Motor neuron (in vitro differentiated cells): ENCODE data around the gene ARL6IP1. TPM values are rescaled to one million over a fixed set of nuclear protein-coding genes. Genes with fewer than 3 reads are reported as not detected.
"Not testable (repeated sequence)": the region's sequence is repeated elsewhere in the genome, so short reads cannot be mapped to it uniquely, and the experiment has no call there.

Experiments
- ATAC-seq, 8 experiments: fragments of 200-7000 bp; cut with Tn5 transposase; replicated peaks in 6 of 8; 2 replicates each; pipeline ENCODE4 v1.8.0; 2021; ENCODE audit warnings: mild to moderate bottlenecking in 8 of 8, moderate library complexity in 8 of 8
- H3K27ac ChIP-seq, 2 donors: fragments of 250-450 bp; sonication (Bioruptor Pico); 2 replicates each; pipeline ENCODE4 v1.9.0; 2021; ENCODE audit warnings: antibody characterized with exemption in 2 of 2, mild to moderate bottlenecking in 2 of 2, moderate library complexity in 1 of 2
- H3K4me1 ChIP-seq, 2 donors: fragments of 250-450 bp; sonication (Bioruptor Pico); replicated peaks in 1 of 2; 2 replicates each; pipeline ENCODE4 v1.6.1; 2021; ENCODE audit warnings: antibody characterized with exemption in 2 of 2, mild to moderate bottlenecking in 2 of 2, moderate library complexity in 1 of 2
- H3K4me3 ChIP-seq, 5 donors: fragments of 250-450 bp; sonication (Bioruptor Pico); 2 replicates each; pipeline ENCODE4 v1.9.0; 2021; ENCODE audit warnings: antibody characterized with exemption in 5 of 5, mild to moderate bottlenecking in 5 of 5, moderate library complexity in 4 of 5
- WGBS, 10 experiments: fragments of 450-650 bp; shearing (Covaris generic); methylation state at CpG; one replicate each; pipeline ENCODE4 v1.0.0; 2022; 5-methylcytosine and 5-hydroxymethylcytosine counted together
- in situ Hi-C, 9 experiments: fragments of 400-800 bp; cut with MboI; loops; one replicate each; pipeline ENCODE4 v1.15.0; 2021; ENCODE audit warnings: low sequenced_read_pairs in 9 of 9, low pct_unique_long_range_greater_than_20kb in 2 of 9; ENCODE audit not compliant: unreplicated experiment in 9 of 9
- total RNA-seq, 8 experiments: library from RNA; unstranded; fragments of 300-600 nt; gene quantifications; 2 replicates each; pipeline versions ENCODE4 v1.2.3 to v1.2.4, GENCODE V29; 2022

The ARL6IP1 gene
- total RNA-seq, 8 experiments from 2014 or later: 90.6 to 355 (median 150) TPM

GRCh38 chr16:18772171-18772570 is 29.2 kb downstream of the ARL6IP1 start:
- H3K27ac ChIP-seq, in situ Hi-C loops, H3K4me1 ChIP-seq, H3K4me3 ChIP-seq, ATAC-seq: not testable (repeated sequence)
- WGBS, 10 experiments: 65 to 100% (median 90%) methylated on average over 1 to 2 of the region's 7 CpGs; no CpG with 5 or more reads in 4 of the 10 experiments

GRCh38 chr16:18770336-18770962 is 30.9 kb downstream of the ARL6IP1 start:
- WGBS, 10 experiments: 50 to 100% (median 68%) methylated on average over 1 to 5 of the region's 11 CpGs; no CpG with 5 or more reads in 3 of the 10 experiments
- H3K27ac ChIP-seq, H3K4me3 ChIP-seq, ATAC-seq, H3K4me1 ChIP-seq, in situ Hi-C loops: not testable (repeated sequence)

- H3K4me1 ChIP-seq, H3K4me3 ChIP-seq, ATAC-seq, in situ Hi-C loops, H3K27ac ChIP-seq: not testable (repeated sequence)
- 60 to 100% (median 93%) methylated on average over 1 of the region's 7 CpGs; no CpG with 5 or more reads in 6 of the 10 experiments for WGBS, 10 experiments
Observed at GRCh38 chr16:18767217-18767616, 34.1 kb downstream of the ARL6IP1 start.

- H3K4me1 ChIP-seq, in situ Hi-C loops, H3K27ac ChIP-seq, H3K4me3 ChIP-seq: not testable (repeated sequence)
- ATAC-seq: peak in 3 of 8 experiments; percentile 27 to 89 (median 85)
- no CpG with 5 or more reads among the region's 5 CpGs for WGBS, 10 experiments
Observed at GRCh38 chr16:18762713-18763112, 38.6 kb downstream of the ARL6IP1 start.

- H3K27ac ChIP-seq, H3K4me1 ChIP-seq, in situ Hi-C loops, H3K4me3 ChIP-seq: not testable (repeated sequence)
- peak; percentile 77 to 98 (median 92) for ATAC-seq
- WGBS, 10 experiments: no CpG with 5 or more reads among the region's 21 CpGs
Observed at GRCh38 chr16:18759598-18760520, 41.5 kb downstream of the ARL6IP1 start.

GRCh38 chr16:18757960-18758660 is 43.2 kb downstream of the ARL6IP1 start:
- H3K4me3 ChIP-seq, in situ Hi-C loops, H3K27ac ChIP-seq, H3K4me1 ChIP-seq: not testable (repeated sequence)
- ATAC-seq: peak in 1 of 8 experiments; percentile 21
- WGBS, 10 experiments: no CpG with 5 or more reads among the region's 10 CpGs

- 88 to 100% methylated on average over 2 to 7 of the region's 9 CpGs; no CpG with 5 or more reads in 8 of the 10 experiments for WGBS, 10 experiments
- in situ Hi-C loops, H3K4me3 ChIP-seq, H3K4me1 ChIP-seq, H3K27ac ChIP-seq: not testable (repeated sequence)
- peak in 2 of 8 experiments; percentile 31 to 60 for ATAC-seq
Observed at GRCh38 chr16:18756639-18757038, 44.7 kb downstream of the ARL6IP1 start.

- H3K4me3 ChIP-seq, in situ Hi-C loops, H3K4me1 ChIP-seq, H3K27ac ChIP-seq, ATAC-seq: not testable (repeated sequence)
- no CpG with 5 or more reads among the region's 8 CpGs for WGBS, 10 experiments
Observed at GRCh38 chr16:18742870-18743269, 58.5 kb downstream of the ARL6IP1 start.

Other genes with a start within 250 kb of the ARL6IP1 start
- gene NOMO2, start 239.5 kb downstream of the ARL6IP1 start, total RNA-seq: 100 to 1,000 TPM in 4 of 8 experiments, 10 to 100 TPM in 4; 62.8 to 199 (median 98.4) TPM
- gene RPS15A, start 11.2 kb downstream of the ARL6IP1 start, total RNA-seq: 1,000 to 10,000 TPM; 1,605 to 4,098 (median 2,564) TPM
- 100 to 1,000 TPM in 1 of 8 experiments, 10 to 100 TPM in 7; 31.1 to 100 (median 42.5) TPM for gene SMG1, start 124.9 kb upstream of the ARL6IP1 start, total RNA-seq
- 1 to 10 TPM in 5 of 8 experiments, under 1 TPM in 3; 0.41 to 2.5 (median 1.5) TPM for gene TMC7, start 182.4 kb upstream of the ARL6IP1 start, total RNA-seq